Measurements from ENCODE around the gene RANBP6.
A peak's percentile ranks its signal among the peaks of the same experiment; 100 is the strongest.

DNA sequence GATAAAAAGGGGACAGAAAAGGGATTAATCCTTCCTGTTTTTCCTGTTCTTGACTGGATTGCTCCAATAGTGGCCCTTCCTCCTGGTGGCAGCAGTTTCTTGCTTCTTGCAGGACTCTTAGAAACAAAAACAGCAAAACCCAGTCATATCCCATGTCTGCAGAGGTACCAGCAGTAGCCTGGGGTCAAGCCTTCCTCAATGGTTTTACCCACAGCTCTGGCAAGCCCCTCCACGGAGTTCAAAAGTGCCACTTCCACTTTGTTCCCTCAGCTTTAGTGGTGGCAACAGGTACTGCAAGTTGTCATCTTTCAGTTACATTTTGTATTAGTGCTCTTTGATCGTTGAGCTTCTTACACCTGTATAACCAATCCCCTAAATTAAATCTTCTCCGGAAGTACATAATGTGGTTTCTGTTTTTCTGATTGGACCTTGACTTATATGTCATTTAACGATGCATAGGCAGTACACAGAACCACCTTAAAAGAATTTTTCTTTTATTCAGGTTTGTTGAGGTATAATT is 8.7 kb upstream of the RANBP6 start:
- TF ChIP-seq POLR2AphosphoS5 (IDR thresholded peaks at IDR 0.05) (no peak), POLR2A (IDR thresholded peaks at IDR 0.05) (no peak)
- TF ChIP-seq, protein P1, sequence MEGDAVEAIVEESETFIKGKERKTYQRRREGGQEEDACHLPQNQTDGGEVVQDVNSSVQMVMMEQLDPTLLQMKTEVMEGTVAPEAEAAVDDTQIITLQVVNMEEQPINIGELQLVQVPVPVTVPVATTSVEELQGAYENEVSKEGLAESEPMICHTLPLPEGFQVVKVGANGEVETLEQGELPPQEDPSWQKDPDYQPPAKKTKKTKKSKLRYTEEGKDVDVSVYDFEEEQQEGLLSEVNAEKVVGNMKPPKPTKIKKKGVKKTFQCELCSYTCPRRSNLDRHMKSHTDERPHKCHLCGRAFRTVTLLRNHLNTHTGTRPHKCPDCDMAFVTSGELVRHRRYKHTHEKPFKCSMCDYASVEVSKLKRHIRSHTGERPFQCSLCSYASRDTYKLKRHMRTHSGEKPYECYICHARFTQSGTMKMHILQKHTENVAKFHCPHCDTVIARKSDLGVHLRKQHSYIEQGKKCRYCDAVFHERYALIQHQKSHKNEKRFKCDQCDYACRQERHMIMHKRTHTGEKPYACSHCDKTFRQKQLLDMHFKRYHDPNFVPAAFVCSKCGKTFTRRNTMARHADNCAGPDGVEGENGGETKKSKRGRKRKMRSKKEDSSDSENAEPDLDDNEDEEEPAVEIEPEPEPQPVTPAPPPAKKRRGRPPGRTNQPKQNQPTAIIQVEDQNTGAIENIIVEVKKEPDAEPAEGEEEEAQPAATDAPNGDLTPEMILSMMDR (IDR thresholded peaks at IDR 0.05 in 8 of 11, conservative IDR thresholded peaks at IDR 0.05 in 3 of 11): peak in 9 of 11 experiments; percentile 13 to 70 (median 62)

Measured in spleen (tissue), 7 donors.